ENCODE data around the gene HSPBP1.
"Not testable (repeated sequence)": the region's sequence is repeated elsewhere in the genome, so short reads cannot be mapped to it uniquely, and the experiment has no call there.

The HSPBP1 gene, protein sequence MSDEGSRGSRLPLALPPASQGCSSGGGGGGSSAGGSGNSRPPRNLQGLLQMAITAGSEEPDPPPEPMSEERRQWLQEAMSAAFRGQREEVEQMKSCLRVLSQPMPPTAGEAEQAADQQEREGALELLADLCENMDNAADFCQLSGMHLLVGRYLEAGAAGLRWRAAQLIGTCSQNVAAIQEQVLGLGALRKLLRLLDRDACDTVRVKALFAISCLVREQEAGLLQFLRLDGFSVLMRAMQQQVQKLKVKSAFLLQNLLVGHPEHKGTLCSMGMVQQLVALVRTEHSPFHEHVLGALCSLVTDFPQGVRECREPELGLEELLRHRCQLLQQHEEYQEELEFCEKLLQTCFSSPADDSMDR

DNA sequence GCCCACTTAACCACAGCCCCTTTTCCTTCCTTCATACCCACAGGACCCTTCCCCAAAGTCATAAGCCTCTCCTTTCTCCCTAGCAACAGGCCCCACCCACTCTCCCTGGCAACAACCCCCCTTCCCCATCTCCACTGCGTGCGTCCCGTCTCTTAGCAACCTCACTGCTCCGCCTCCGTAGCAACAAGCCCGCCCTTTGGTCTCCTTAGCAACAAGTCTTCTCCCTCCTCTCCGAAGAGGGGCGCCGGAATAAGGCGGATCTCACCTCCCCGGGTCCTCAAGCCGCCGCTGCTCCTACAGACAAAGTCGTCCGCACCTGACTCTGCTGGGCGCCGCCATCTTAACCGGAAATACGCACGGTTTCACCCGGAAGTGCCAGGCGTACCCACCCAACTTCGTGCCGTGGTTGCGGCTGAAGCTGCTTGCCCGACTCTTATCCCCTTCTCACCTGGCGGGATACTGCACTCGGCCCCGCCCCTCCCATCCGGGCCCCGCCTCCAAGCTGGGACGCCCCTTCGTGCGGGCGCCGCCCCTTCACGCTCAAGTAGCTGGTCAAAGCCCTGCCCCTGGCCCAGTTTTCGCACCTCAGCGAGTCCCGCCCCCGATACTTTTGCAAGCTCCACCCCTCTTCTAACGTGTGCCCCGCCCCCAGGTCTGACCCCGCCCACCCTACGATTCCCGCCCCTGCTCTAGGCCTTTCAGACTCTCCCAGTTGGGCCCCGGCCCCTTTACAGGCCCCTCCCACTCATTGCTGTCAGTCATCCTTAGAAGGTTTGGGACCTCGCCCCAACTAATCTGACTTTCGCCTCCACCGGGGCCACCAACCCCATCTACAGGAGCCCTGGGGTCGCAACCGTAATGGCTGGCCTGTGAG is at the start of gene HSPBP1:
Gene HSPBP1, minus strand, starts transcription at position 341 of the 874 bp plus-strand sequence. CDS start 502 bp downstream, outside the sequence.
- H3K27me3 ChIP-seq (ENCODE audit: control insufficient read depth, insufficient read depth, low read length), result peaks cover 11% of the 10 kb centered on the region
- peak within 1 kb of the TSS; percentile 96 for H3K4me3 ChIP-seq (ENCODE audit: low read length)
- peak within 1 kb of the TSS; percentile 67 for H3K9ac ChIP-seq (ENCODE audit: low read length)
- H3K4me1 ChIP-seq (ENCODE audit: control insufficient read depth, insufficient read depth, low read length), result peaks cover 16% of the 10 kb centered on the region
- H3K9me3 ChIP-seq (ENCODE audit: control insufficient read depth, low read length), result no peaks in the 10 kb centered on the region
- no peaks in the 10 kb centered on the region for H3K36me3 ChIP-seq (ENCODE audit: control insufficient read depth, insufficient read depth, low read length)

DNA sequence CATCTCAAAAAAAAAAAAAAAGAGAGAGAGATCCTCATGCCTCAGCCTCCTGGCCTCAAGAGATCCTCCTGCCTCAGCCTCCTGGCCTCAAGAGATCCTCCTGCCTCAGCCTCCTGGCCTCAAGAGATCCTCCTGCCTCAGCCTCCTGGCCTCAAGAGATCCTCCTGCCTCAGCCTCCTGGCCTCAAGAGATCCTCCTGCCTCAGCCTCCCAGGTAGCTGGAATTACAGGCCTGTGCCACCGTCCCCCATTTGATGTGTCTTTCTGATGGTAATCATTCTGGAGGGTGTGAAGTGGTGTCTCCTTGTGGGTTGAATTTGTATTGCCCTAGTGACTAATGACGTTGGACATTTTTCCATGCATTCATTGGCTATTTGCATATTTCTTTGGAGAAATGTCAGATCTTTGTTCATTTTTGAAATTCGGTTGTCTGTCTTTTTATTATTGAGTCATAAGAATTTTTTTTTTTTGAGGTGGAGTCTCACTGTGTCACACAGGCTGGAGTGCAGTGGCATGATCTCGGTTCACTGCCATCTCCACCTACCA is 48.9 kb upstream of the HSPBP1 start:
- H3K4me1 ChIP-seq (ENCODE audit: control insufficient read depth, insufficient read depth, low read length), result peaks cover 12% of the 10 kb centered on the region
- not testable (repeated sequence) for H3K36me3 ChIP-seq (ENCODE audit: control insufficient read depth, insufficient read depth, low read length); H3K9ac ChIP-seq (ENCODE audit: low read length); H3K27me3 ChIP-seq (ENCODE audit: control insufficient read depth, insufficient read depth, low read length); H3K9me3 ChIP-seq (ENCODE audit: control insufficient read depth, low read length); H3K4me3 ChIP-seq (ENCODE audit: low read length)

DNA sequence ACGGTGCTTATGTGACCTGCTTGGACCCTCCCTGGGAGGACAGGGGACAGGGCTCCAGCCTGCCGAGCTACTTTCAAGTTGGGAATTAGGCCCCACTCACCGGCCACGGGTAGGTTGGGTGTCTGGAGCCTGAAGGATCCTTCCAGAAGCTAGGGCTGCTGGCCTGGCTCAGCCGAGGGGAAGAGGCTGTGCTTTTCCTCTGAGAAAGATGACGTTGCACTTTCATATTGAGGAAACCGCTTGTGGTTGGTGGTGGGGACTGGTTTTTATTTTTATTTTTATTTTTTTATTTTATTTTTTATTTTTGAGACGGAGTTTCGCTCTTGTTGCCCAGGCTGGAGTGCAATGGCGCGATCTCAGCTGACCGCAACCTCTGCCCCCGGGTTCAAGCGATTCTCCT is 45.3 kb upstream of the HSPBP1 start, which contains the start of gene TMEM150B:
Gene TMEM150B, minus strand, starts transcription at position 170 of the 400 bp plus-strand sequence. CDS start 4,305 bp downstream, outside the sequence.
- Histone ChIP-seq H3K9me3 (ENCODE audit: control insufficient read depth, low read length) (no peaks in the 10 kb centered on the region), H3K9ac (ENCODE audit: low read length) (no peak within 1 kb of the TSS), H3K27me3 (ENCODE audit: control insufficient read depth, insufficient read depth, low read length) (no peaks in the 10 kb centered on the region), H3K36me3 (ENCODE audit: control insufficient read depth, insufficient read depth, low read length) (no peaks in the 10 kb centered on the region), H3K4me3 (ENCODE audit: low read length) (no peak within 1 kb of the TSS), H3K4me1 (ENCODE audit: control insufficient read depth, insufficient read depth, low read length) (peaks cover 31% of the 10 kb centered on the region)

DNA sequence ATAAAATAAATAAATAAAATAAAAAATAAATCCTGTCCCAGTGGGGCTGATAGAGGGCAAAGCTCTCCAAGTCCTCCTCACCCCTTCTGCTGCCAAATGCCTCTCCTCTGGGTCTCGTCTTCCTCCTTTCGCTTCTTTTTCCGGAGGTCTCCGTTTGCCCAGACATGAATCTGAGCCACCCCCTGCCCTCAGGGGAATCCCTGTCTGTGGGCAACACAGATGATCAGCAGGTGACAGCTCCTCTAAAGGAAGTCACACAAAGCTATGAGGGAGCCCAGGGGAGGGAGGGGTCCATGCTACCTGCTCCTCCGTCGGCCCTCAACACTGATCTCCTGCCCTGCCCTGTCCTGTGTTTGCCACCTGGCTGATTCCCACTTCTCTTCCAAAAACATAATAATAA is 44.8 kb upstream of the HSPBP1 start:
- peaks cover 4% of the 10 kb centered on the region for H3K27me3 ChIP-seq (ENCODE audit: control insufficient read depth, insufficient read depth, low read length)
- no peak overlapping the region for H3K4me3 ChIP-seq (ENCODE audit: low read length)
- no peaks in the 10 kb centered on the region for H3K9me3 ChIP-seq (ENCODE audit: control insufficient read depth, low read length)
- H3K9ac ChIP-seq (ENCODE audit: low read length), result no peak overlapping the region
- H3K4me1 ChIP-seq (ENCODE audit: control insufficient read depth, insufficient read depth, low read length), result peaks cover 31% of the 10 kb centered on the region
- no peaks in the 10 kb centered on the region for H3K36me3 ChIP-seq (ENCODE audit: control insufficient read depth, insufficient read depth, low read length)

DNA sequence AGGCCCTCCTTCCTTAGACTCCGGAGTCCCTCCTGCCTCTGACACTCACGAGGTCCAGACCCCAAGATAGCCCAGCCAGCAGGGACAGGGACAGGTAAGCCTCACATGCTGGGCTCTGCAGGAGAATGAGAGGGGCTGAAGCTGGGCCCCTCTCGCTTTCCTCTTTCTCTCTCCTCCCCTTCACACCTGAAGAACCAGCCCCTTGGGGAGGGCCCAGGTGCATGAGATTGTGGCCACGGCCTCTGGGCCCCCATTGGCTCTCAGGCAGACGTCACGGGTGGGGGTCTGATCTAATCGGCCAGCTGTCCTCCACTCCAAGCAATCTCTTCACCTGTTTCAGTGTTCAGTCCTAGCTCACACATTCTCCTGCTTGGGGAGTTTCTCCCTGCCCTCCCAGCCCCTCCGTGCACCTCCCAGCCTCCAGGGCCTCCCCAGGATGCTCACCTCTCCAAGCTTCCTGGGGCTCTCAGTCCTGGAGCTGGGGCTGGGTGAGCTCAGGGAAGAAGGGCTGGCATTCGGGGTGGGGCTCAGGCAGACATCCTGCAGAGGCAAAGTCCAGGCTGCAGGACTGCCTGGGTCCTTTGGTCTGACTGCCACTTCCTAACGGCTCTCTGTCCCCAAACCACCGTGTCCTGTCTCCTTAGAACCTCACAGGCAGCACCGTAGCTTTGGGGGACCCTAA is 42.4 kb upstream of the HSPBP1 start:
- peak overlapping the region; percentile 9 for H3K9ac ChIP-seq (ENCODE audit: low read length)
- H3K4me3 ChIP-seq (ENCODE audit: low read length), result no peak overlapping the region
- no peaks in the 10 kb centered on the region for H3K36me3 ChIP-seq (ENCODE audit: control insufficient read depth, insufficient read depth, low read length)
- H3K4me1 ChIP-seq (ENCODE audit: control insufficient read depth, insufficient read depth, low read length), result peaks cover 23% of the 10 kb centered on the region
- no peaks in the 10 kb centered on the region for H3K9me3 ChIP-seq (ENCODE audit: control insufficient read depth, low read length)
- H3K27me3 ChIP-seq (ENCODE audit: control insufficient read depth, insufficient read depth, low read length), result peaks cover 6% of the 10 kb centered on the region

DNA sequence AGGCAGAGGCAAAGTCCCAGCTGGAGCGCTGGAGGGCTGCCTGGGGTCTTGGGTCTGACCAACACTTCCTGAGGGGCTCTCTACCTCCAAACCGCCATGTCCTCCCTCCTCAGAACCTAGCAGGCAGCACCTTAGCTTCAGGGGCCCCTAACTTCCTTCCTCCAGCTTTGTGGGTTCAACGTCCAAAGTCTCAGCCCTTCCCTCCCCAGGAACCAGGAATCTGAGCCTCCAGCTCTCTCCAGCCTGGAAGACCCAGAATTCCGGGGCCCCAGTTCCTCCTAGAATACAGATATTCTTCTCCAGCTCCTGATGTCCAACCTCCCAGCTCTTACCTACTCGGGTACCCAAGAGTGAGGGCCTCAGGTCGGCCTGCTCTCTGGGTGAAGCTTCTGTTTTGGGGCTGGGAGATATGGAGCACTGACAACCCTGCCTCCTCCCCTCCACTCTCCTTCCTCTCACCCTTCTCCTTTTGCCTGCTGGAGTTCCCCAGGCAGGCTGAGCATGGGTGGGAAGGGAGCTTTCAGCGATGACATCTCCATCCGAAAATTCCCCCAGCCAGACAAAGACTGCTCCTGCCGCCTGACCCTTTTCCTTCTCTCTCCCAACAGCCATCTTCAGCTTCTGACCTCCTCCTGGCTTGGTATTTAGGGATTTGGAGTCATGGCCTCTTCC is 41.7 kb upstream of the HSPBP1 start:
- Histone ChIP-seq H3K36me3 (ENCODE audit: control insufficient read depth, insufficient read depth, low read length) (no peaks in the 10 kb centered on the region), H3K27me3 (ENCODE audit: control insufficient read depth, insufficient read depth, low read length) (peaks cover 6% of the 10 kb centered on the region), H3K9ac (ENCODE audit: low read length) (peak overlapping the region; percentile 9), H3K4me1 (ENCODE audit: control insufficient read depth, insufficient read depth, low read length) (peaks cover 23% of the 10 kb centered on the region), H3K9me3 (ENCODE audit: control insufficient read depth, low read length) (no peaks in the 10 kb centered on the region), H3K4me3 (ENCODE audit: low read length) (no peak overlapping the region)

DNA sequence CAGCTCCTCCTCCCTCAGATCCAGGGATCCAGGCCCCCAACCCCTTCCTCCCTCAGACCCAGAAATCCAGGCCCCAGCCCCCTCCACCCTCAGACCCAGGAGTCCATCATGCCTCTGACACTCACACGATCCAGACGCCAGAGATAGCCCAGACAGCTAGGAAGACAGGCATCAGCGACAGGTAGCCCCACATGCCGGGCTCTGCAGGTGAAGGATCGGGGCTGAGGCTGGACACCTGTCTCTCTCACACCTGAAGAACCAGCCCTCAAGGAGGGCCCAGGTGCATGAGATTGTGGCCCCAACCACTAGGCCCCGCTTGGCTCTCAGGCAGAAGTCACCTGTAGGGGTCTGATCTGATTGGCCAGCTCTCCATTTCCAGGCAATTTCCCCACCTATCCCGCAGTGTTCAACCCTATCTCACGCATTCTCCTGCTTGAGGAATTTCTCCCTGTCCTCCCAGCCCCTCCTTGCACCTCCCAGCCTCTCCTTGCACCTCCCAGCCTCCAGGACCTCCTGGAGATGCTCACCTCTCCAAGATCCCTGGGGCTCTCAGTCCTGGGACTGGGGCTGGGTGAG is 41.0 kb upstream of the HSPBP1 start:
- Histone ChIP-seq H3K27me3 (ENCODE audit: control insufficient read depth, insufficient read depth, low read length) (peaks cover 6% of the 10 kb centered on the region), H3K9ac (ENCODE audit: low read length) (no peak overlapping the region)

DNA sequence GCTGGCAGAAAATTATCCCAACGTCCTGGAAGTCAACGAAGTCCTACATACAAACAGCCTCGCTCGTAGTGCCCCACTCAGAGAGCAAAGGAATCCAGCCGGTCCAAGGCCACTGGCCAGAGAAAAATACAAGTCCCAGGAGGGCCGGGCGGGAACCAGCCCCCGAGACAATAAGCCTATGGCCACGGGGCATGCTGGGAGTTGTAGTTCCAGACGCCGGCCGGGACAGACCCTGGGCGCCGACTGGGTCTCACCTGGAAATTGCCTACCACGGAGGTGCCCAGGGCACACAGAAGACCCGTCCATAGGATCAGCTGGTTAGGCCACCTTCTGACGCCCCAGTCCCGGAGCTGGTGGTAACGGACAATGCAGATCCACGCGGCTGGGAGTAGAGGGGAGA is 39.9 kb upstream of the HSPBP1 start:
- Histone ChIP-seq H3K36me3 (ENCODE audit: control insufficient read depth, insufficient read depth, low read length) (no peaks in the 10 kb centered on the region), H3K9me3 (ENCODE audit: control insufficient read depth, low read length) (no peaks in the 10 kb centered on the region), H3K4me3 (ENCODE audit: low read length) (no peak overlapping the region), H3K9ac (ENCODE audit: low read length) (no peak overlapping the region), H3K4me1 (ENCODE audit: control insufficient read depth, insufficient read depth, low read length) (peaks cover 23% of the 10 kb centered on the region), H3K27me3 (ENCODE audit: control insufficient read depth, insufficient read depth, low read length) (peaks cover 6% of the 10 kb centered on the region)

More for the DNA sequence above, 41.0 kb upstream of the HSPBP1 start:
- H3K9me3 ChIP-seq (ENCODE audit: control insufficient read depth, low read length), result no peaks in the 10 kb centered on the region
- no peaks in the 10 kb centered on the region for H3K36me3 ChIP-seq (ENCODE audit: control insufficient read depth, insufficient read depth, low read length)
- peaks cover 23% of the 10 kb centered on the region for H3K4me1 ChIP-seq (ENCODE audit: control insufficient read depth, insufficient read depth, low read length)
- H3K4me3 ChIP-seq (ENCODE audit: low read length), result no peak overlapping the region

DNA sequence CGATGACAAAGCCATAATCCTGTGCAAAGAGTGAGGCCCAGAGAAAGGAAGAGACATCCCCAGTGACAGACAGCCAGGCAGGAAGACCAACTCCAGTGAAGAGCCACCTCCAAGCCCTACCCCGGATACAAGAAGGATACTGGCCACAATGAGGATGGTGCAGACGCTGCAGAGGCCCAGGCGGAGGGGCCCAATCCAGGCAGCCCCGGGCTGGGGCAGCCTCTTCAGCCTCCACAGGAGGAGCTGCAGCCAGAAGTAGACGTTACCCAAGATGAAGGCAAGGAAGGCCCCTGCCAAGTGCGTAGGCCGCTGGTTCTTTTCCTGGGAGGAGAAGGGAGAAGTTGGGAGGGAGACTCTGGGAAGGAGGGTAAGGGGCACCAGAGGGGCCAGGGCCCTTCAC is 36.7 kb upstream of the HSPBP1 start:
- no peaks in the 10 kb centered on the region for H3K36me3 ChIP-seq (ENCODE audit: control insufficient read depth, insufficient read depth, low read length)
- no peaks in the 10 kb centered on the region for H3K9me3 ChIP-seq (ENCODE audit: control insufficient read depth, low read length)
- no peak overlapping the region for H3K4me3 ChIP-seq (ENCODE audit: low read length)
- H3K9ac ChIP-seq (ENCODE audit: low read length), result no peak overlapping the region
- peaks cover 6% of the 10 kb centered on the region for H3K27me3 ChIP-seq (ENCODE audit: control insufficient read depth, insufficient read depth, low read length)
- peaks cover 8% of the 10 kb centered on the region for H3K4me1 ChIP-seq (ENCODE audit: control insufficient read depth, insufficient read depth, low read length)

DNA sequence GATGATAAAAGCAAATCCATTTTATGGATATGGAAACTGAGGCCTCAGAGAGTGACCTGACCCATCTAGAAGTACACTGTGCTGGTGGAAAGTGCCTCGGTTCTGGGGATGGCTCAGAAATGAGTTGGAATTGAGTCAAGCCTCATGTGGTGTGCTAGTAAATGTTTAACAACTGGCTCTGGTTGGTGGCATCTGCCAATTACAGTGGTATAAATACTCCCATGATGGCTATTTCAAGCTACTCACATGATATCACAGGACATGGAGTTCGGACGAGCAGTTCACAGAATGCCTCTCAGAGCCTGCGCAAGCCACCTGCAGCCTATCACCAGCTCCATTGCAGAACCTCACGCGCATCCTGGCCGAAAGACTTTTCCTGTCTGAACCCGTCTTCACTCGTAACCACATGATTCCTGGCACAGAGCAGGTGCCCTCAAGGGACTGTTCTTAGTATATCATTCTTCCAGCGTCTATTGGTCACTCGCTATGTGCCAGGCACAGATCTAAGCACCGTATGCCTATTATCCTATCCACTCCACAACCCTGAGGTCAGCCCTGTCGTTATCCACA is 36.1 kb upstream of the HSPBP1 start:
- no peak overlapping the region for H3K9ac ChIP-seq (ENCODE audit: low read length)
- no peaks in the 10 kb centered on the region for H3K36me3 ChIP-seq (ENCODE audit: control insufficient read depth, insufficient read depth, low read length)
- H3K4me3 ChIP-seq (ENCODE audit: low read length), result no peak overlapping the region
- H3K4me1 ChIP-seq (ENCODE audit: control insufficient read depth, insufficient read depth, low read length), result peaks cover 2% of the 10 kb centered on the region
- no peaks in the 10 kb centered on the region for H3K9me3 ChIP-seq (ENCODE audit: control insufficient read depth, low read length)
- H3K27me3 ChIP-seq (ENCODE audit: control insufficient read depth, insufficient read depth, low read length), result peaks cover 6% of the 10 kb centered on the region

DNA sequence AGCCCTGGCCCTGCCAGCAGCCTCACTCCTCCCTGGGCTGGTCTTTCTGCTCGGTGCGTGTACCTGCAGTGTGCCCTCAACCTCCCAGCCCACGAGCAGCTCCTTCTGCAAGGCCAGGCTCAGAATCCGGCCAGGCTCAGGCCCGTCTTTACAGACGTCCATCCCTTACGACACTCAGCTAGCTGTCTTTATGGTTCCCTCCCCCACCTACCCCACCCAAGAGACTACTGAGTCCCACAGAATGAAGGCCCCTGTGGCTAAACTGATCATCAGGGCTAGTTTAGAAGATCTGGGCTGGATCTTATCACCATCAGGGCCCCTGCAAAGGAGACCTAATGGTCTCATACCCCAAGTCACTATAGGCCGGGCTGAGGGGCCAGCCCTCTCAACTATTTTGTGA is 34.5 kb upstream of the HSPBP1 start:
- Histone ChIP-seq H3K9me3 (ENCODE audit: control insufficient read depth, low read length) (no peaks in the 10 kb centered on the region), H3K4me1 (ENCODE audit: control insufficient read depth, insufficient read depth, low read length) (no peaks in the 10 kb centered on the region), H3K9ac (ENCODE audit: low read length) (no peak overlapping the region), H3K4me3 (ENCODE audit: low read length) (no peak overlapping the region), H3K36me3 (ENCODE audit: control insufficient read depth, insufficient read depth, low read length) (no peaks in the 10 kb centered on the region), H3K27me3 (ENCODE audit: control insufficient read depth, insufficient read depth, low read length) (no peaks in the 10 kb centered on the region)

Measured in mucosa of stomach (tissue), 1 donor.